H1 (cell line): Measurements from ENCODE around the gene PRTN3.

ENCODE experiments used
- EZH2 ChIP-seq: fragments of 200-600 bp; sonication (generic); IDR thresholded peaks from 2 replicates; pipeline ENCODE4 v1.7.1; 2012; ENCODE audit warnings: low read depth, mild to moderate bottlenecking, moderate library complexity, low read length, inconsistent platforms; ENCODE audit not compliant: severe bottlenecking
- GABPA ChIP-seq: IDR thresholded peaks from 2 replicates; pipeline ENCODE4 v1.6.1; 2011; ENCODE audit warnings: mild to moderate bottlenecking, low read length, moderate library complexity, borderline replicate concordance; ENCODE audit not compliant: insufficient read depth
- POLR2A ChIP-seq, 2 experiments: IDR thresholded peaks; 1 replicate in 1 of 2; 2 replicates in 1 of 2; pipeline ENCODE4 v1.6.1; 2011; ENCODE audit warnings: low read depth in 2 of 2, low read length in 2 of 2, mild to moderate bottlenecking in 2 of 2; ENCODE audit errors: control extremely low read depth in 1 of 2
- POLR2AphosphoS5 ChIP-seq: IDR thresholded peaks from 2 replicates; pipeline ENCODE4 v1.6.1; 2011; ENCODE audit warnings: low read depth, low read length
- SIN3A ChIP-seq, 2 experiments: IDR thresholded peaks in 1 of 2; conservative IDR thresholded peaks in 1 of 2; 2 replicates each; pipeline ENCODE4 v1.6.1; 2011 to 2012; ENCODE audit warnings: low read length in 2 of 2, improper control_type of control experiment in 1 of 2, low read depth in 1 of 2, mild to moderate bottlenecking in 1 of 2
- SP1 ChIP-seq: IDR thresholded peaks from 2 replicates; pipeline ENCODE4 v1.6.1; 2011; ENCODE audit warnings: low read depth, low read length
- SUZ12 ChIP-seq: fragments of 200-600 bp; sonication (generic); IDR thresholded peaks from 2 replicates; pipeline ENCODE4 v1.6.1; 2012; ENCODE audit warnings: mild to moderate bottlenecking, inconsistent platforms, low read length, moderate library complexity, mixed read lengths
- TAF1 ChIP-seq: IDR thresholded peaks from 2 replicates; pipeline ENCODE4 v1.6.1; 2011; ENCODE audit warnings: mild to moderate bottlenecking, low read depth, low read length
- TF ChIP-seq, protein P1 (sequence below), 3 experiments: IDR thresholded peaks; 1 replicate in 2 of 3; 2 replicates in 1 of 3; pipeline versions ENCODE4 v1.5.1 to v1.6.1; 2011; ENCODE audit warnings: low read length in 3 of 3, mild to moderate bottlenecking in 3 of 3, inconsistent platforms in 2 of 3, low read depth in 1 of 3, moderate library complexity in 1 of 3; ENCODE audit not compliant: insufficient read depth in 1 of 3; ENCODE audit errors: control extremely low read depth in 1 of 3

- TF ChIP-seq POLR2A (IDR thresholded peaks at IDR 0.05; ENCODE audit: control extremely low read depth in 1 of 2, low read depth in 2 of 2, low read length in 2 of 2) (no peak), EZH2 (no peak), SP1 (no peak), TAF1 (no peak), SUZ12 (no peak), GABPA (no peak), SIN3A (conservative IDR thresholded peaks at IDR 0.05 in 1 of 2, IDR thresholded peaks at IDR 0.05 in 1 of 2; ENCODE audit: low read depth in 1 of 2, low read length in 2 of 2) (no peak), POLR2AphosphoS5 (no peak)
- TF ChIP-seq, protein P1, sequence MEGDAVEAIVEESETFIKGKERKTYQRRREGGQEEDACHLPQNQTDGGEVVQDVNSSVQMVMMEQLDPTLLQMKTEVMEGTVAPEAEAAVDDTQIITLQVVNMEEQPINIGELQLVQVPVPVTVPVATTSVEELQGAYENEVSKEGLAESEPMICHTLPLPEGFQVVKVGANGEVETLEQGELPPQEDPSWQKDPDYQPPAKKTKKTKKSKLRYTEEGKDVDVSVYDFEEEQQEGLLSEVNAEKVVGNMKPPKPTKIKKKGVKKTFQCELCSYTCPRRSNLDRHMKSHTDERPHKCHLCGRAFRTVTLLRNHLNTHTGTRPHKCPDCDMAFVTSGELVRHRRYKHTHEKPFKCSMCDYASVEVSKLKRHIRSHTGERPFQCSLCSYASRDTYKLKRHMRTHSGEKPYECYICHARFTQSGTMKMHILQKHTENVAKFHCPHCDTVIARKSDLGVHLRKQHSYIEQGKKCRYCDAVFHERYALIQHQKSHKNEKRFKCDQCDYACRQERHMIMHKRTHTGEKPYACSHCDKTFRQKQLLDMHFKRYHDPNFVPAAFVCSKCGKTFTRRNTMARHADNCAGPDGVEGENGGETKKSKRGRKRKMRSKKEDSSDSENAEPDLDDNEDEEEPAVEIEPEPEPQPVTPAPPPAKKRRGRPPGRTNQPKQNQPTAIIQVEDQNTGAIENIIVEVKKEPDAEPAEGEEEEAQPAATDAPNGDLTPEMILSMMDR (IDR thresholded peaks at IDR 0.05; ENCODE audit: control extremely low read depth in 1 of 3, insufficient read depth in 1 of 3, low read depth in 1 of 3, low read length in 3 of 3): no peak
These were observed 22.5 kb downstream of the PRTN3 start for GRCh38 chr19:863315-863620.
